ENCODE results near the gene THRB.

DNA sequence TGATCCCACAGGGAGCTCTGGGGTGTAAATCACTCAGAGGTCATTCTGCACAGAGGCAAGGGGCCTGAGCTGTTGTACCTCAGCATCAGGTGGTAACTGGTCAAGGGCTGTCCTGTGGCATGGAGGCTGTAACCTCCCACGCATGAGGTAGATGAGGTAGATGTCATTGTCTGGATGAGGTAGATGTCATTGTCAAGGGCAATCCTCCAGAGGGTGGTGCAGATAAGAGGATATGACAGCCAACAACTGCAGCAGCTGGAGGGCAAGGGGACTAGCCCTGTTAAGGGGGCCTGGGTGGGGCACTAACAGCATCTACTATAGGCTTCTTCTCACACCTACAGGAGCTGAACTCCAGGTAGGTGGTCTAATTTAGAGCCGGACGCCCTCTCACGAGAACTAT, 55.6 kb downstream of the THRB start:
- TF ChIP-seq POLR2AphosphoS5 (IDR thresholded peaks at IDR 0.05; ENCODE audit: borderline replicate concordance, low read depth, low read length) (no peak), EZH2 (IDR thresholded peaks at IDR 0.05) (no peak)
